CD4-positive, alpha-beta T cell treated with Interleukin-1 beta for 1 hour (primary cell): ENCODE data around the gene SLC10A1.
"Not testable (repeated sequence)": the region's sequence is repeated elsewhere in the genome, so short reads cannot be mapped to it uniquely, and the experiment has no call there.

Experiments
- DNase-seq, 2 donors: peaks; one replicate each; pipeline ENCODE4 v3.0.0-alpha.2; 2020 to 2022

The SLC10A1 gene

DNA sequence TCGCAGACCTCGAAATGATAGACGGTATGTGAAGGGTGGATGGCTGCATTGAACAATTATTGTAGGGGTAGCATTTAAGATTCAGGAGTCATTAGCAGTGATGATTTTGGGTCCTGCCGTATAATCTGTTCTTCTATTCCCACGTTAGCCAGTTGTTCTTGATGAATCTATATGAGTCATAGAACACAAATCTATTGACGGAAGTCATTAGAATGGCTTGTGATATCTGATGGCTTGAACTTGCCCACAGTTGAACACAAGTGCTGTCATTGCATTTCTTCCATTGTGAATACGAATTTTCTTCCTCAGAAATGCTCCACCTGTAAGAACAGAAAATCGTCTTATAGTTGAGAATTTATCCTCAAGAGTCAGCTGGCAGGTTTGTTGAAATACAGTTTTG is 28.2 kb downstream of the SLC10A1 start:
- no peak for DNase-seq

DNA sequence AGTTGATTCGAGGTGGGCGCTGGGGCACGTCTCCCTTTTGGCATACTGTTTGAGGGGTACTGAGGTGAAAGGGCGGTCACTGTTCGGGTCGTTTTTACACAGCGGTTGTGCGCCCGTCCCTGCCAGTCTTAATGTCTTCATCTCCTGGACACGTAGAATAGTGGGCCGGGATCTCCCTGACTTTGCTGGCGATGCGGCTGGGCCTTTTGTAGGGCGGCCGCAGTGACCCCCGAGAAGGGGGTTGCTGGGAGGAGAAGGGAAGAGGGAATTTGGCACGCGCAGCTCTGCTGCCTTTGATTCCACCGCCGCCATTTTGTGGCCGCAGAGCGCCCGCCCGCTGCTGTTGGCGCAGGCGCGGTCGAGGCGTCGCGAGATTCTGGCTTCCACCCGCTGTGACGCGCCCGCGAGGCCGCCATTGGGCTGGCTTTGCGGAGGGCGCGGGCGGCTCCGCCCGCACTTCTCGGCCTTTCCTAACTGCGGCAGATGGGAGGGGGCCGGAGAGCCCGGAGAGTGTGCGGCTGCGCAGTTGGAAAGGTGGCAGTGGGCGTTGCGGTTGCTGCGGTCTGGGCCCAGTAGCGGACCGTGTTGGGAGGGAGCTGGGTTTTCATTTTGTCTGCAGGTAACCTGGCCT is 29.6 kb downstream of the SLC10A1 start:
- peak; percentile 92 for DNase-seq

DNA sequence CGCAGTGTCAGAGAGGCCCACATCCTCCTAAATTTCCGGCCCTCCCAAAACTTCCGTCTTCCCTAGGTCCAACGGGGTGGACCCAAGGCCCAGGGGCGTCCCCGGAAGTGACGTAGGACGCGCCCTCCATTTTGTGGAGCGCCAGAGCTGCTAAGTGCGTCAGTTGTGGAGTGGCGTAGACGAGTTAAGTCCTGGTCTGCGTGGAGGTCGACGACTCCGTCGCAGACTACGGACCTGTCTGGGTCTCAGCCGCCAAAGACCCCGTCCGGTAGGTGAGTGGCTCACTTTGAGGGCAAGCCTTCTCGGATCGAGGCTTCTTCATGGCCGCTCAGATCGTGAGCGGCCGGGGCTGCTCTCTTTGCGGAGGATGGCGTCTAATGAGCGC is 30.1 kb downstream of the SLC10A1 start, which contains the start of gene SRSF5:
SRSF5 (plus strand) TSS at position 159 of the 385 bp plus-strand sequence. CDS start 1,015 bp downstream, outside the sequence.
- DNase-seq = peak; percentile 95

DNA sequence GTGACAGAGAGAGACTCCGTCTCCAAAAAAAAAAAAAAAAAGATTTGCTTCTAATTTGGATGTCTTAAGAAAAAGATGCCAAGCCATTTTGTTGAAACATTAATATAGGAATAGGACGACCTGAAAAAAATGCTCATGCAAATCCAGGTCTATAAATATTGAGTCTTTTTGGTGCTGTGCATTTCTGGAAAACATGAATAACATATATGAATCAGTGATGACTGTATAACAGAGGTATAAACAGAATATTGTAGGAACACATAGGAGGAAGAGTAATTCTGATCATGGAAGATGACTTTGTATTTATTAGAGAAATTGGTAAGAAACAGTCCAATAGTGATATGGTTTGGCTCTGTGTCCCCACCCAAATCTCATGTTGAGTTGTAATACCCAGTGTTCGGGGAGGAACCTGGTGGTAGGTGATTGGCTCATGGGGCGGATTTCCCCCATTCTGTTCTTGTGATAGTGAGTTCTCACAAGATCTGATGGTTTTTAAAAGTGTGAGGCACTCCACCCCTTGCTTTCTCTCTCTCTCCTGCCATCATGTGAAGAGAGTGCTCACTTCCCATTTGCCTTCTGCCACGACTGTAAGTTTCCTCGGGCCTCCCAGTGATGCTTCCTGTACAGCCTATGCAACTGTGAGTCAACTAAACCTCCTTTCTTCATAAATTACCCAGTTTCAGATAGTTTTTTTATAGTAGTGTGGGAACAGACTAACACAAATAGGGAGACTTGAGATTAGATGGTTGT is 33.1 kb downstream of the SLC10A1 start:
- DNase-seq = peak in 1 of 2 donors; percentile 49

DNA sequence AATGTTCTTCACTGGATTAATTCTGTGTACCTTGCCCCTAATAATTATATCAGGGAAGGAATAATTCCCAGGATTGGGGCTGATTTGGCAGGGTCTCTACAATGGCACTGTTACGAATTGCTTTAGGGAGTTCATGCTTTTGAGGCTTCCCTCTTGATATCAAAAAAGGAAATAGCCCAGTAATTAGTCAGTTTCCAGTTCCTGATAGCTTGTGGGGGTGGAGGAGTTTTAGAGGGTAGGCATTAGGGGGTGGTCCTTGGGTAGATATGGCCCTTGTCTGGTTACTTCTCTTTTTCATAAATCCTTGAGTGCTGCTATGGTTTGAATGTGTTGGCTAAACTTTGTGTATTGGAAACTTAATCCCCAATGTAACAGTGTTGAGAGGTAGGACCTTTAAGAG is 36.2 kb downstream of the SLC10A1 start:
- no peak for DNase-seq

DNA sequence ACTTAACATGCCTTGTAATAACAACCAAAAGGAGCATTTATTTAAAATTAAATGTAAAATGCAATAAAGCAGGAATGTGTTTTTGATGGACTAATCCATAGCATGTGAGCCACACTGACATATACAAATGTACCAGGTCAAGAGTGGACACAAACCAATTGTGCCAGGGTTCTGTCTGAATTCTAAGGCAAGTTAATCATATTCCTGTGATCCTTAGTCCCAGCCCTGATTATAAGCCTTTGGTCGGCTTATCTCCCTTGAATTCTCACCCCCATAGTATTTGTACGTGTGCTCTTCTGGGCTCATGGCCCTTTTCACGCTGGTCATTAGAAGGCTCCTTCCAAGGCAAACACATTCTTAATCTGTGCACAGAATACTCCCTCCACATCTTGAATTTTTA is 40.7 kb downstream of the SLC10A1 start:
- no peak for DNase-seq

DNA sequence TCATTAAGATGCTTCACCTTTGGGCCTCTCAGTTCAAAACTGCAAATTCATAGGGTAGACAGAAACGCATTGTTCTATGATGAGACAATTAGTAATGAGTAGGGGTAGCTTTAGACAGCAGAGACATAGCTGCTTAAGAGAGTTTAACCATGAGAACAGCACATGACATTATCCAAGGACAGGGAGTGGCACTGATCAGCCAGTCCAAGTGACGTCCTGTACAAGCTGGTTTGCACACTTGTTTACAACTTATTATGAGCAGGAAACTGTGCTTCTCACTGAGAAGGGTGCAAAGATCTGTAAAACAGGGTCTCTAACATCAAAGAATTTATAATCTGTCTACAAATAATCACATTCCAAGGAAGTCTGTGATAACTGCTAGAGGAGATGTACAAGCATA is 41.3 kb downstream of the SLC10A1 start:
- no peak for DNase-seq

DNA sequence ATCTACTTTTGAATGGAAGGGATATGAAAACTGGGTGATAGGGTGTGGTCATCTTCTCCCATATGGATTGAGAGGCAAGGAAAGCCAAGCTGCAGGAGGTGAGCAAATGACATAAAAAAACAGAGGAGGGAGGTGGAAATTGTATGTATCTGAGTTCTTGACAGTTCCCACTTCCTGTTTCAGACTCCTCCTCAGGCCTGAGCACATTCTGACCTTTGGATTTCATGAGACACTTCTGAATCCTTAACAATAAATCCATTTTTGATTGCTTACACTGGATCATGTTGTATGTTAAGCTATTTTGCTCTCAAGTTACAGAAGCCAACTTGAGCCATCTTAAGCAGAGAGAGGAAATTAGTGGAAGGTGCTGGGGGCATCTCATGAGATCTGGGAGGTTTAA is 41.7 kb downstream of the SLC10A1 start:
- no peak for DNase-seq

DNA sequence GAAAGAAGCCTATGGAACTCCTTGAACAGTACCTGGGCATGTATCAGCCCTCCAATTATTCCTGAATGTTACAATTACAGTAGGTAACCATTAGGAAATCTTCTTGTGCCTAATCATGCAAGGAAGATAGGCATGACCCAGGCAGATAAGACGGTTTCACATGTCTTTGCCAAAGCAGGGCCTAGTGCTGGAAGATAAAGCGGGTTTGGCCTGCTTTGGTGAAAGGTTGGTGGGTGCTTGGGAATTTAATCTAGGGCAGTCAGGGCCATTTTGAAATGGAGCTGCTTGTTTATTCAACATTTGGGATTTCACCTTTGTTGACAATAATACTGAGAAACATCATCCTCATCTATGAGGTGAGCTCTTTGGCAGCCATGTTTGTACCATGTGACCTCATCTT is 42.6 kb downstream of the SLC10A1 start:
- DNase-seq = no peak

DNA sequence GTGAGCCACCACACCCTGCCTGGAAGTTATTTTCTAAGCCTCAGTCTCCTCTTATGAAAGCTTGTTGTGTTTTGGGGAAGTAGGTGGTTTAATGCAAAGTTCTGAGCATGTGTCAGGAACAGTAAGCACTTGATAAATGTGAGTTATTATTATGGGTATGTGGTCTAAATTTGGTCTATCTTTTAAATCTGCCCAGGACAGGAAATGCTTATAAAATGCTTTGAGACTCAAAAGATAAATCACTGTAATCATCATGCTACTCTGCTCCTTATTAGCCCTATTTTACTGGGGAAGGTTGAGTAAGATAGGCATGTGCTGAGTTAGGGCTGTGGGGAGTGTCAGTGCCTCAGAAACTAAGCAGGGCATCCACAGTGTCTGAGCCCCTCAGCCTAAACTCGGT is 43.2 kb downstream of the SLC10A1 start:
- no peak for DNase-seq

DNA sequence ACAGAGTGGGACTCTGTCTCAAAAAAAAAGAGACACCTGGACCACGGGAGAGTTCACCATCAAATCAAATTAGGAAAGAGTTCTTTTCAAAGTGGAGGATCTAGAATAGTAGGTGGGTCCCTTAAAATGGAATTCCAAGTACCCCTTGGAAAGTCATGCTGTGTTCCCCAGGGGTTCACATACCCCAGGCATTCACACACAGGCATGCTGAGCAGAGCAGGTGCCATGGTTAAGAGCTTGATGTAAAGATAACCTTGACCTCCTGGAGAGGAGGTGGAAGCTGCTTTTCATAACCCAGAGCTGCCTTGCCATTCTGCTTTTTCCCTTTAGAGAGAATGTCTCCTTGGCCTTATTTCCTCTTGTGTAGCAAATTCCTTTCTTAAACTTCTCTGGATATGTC is 44.3 kb downstream of the SLC10A1 start:
- DNase-seq = no peak

DNA sequence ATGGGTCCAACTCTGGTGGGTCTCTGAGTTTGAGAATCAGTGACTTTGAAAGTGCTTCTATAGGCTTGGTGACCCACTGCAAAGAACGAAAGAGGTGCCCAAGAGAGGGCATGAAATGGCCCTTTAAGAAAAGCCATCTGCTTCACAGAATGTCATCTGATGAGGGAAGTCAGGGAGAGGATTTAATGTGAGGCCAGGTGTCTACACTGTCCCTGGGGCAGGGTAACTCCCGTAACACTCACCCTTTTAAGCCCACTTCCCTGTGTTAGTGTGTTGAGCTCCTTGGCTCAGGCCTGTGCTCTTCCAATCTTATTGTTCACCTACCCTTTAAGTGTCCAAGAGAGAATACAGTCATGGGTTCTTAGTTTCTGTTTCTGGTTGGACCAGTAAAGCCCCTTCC is 46.5 kb downstream of the SLC10A1 start:
- DNase-seq = no peak

DNA sequence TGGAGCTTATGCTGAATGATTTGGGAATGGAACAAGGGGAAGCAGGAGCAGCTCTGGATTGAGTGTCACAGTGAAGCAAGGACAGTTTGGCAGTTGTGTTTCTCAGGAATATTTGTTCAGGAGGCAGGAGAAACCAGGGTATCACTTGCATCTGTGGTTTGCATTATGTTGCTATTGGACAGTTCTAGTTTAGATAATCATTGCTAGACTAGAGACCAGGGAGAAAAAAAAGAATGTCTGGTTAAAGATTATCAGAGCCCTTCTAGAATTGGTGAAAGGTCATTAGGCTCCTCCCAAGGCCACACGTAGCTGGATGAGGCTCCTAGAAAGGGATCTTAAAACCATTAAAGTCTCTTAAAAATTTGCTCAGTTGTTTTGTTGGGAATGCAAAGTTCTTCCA is 47.1 kb downstream of the SLC10A1 start:
- no peak for DNase-seq

DNA sequence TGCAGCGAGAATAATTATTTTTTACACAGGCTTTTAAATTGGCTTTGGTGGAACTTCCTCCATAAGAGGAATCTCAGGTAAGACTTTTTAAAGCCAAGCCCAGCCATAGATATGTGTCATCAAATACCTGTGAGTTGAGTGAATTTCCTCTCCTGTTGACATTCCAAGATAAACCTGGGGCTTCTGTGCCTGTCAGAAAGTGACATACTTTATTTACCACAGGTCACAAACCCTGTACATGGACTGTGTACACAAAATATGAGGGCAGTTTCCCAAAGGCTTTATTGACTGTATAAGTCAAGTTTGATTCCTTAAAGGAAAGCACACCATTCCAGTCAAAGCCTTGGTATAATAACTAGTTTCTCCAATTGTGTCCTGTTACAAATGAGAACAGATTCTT is 56.0 kb downstream of the SLC10A1 start:
- DNase-seq = no peak

DNA sequence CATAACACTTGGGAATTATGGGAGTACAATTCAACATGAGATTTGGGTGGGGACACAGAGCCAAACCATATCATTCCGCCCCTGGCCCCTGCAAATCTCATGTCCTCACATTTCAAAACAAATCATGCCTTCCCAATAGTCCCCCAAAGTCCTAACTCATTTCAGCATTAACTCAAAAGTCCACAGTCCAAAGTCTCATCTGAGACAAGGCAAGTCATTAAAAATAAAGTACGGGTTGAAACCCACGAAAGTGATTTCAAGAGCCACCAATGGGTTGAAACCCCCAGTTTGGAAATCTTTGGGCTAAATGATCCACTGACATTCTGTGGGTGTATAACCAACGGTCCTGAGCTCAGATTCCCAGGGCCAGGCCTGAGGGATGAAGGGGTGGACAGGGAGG is 60.6 kb downstream of the SLC10A1 start:
- DNase-seq = not testable (repeated sequence)

DNA sequence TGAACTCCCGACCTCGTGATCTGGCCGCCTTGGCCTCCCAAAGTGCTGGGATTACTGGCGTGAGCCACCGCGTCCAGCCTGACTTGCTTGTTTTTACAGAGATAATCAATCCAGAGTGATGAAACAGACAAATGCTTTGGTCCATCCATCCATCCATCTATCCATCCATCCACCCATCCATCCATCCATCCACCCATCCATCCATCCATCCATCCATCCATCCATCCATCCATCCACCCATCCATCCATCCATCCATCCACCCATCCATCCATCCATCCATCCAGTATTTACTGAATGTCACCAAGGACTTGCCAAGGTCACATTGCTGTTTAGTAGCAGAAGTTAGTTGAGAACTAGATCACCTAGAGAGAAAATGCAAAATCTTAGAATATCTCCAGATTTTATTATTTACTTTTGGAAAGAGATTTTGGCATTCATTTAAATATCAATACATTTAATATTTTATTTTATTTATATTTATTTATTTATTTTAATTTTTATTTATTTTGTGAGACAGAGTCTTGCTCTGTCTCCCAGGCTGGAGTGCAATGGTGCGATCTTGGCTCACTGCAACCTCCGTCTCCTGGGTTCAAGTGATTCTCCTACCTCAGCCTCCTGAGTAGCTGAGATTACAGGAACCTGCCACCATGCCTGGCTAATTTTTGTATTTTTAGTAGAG is 65.0 kb downstream of the SLC10A1 start:
- not testable (repeated sequence) for DNase-seq

DNA sequence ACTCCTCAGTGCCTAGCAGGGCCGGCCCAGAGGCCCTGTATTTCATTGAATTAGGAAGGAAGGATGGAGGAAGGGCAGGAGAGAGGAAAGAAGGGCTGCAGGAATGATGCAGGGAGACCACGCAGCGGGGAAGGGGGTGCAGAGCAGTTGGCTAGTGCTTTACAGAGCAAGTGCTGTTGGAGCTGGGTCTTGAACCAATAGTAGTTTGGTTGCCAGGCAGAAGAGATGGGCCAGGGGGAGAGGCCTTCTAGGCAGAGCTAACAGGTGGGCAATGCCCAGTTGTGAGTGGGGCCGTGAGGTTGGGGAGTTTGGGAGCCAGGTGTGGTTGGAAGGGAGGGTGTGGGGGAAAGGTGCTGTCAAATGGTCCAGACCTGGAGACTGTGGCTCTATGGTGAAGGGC is 69.2 kb downstream of the SLC10A1 start:
- no peak for DNase-seq

DNA sequence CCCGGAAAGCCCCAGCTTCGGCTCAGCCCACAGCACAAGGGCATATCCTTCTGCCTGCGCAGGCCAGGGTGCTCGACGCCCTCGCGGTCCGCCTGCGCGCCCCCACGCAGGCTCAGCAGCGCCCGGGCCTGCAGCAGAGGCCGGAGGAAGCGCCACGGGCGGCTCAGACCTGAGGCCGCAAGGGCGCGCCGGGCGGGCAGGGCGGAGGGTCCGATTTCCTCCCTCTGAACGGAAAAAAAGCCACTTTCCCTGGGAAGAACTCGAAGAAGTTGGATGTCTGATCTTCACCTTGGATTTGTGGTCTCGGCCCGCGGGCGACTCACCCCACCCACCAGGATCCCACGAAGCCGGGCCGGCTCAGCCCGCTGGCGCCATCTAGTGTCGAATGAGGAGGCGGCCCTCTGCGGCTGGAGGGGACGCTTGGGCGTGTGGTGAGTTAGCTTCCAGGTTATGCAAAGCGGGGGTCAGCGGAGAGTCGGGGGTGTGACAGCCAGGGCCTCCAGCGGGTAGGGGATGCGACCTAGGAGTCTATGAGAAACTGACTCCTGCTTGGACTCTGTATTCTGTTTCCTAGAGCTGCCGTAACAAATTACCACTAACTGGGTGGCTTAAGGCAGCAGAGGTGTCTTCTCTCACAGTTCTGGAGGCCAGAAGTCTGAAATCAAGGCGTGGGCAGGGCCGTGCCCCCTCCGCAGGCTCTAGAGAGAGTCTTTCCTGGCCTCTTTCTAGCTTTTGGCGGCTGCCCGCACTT is 70.1 kb downstream of the SLC10A1 start:
- DNase-seq = peak; percentile 79 to 87
